Fibroblast of lung (primary cell): ENCODE measurements around the gene TMEM266.

Experiments used
- CTCF ChIP-seq, 2 donors: IDR thresholded peaks in 1 of 2; conservative IDR thresholded peaks in 1 of 2; 1 replicate in 1 of 2; 2 replicates in 1 of 2; pipeline ENCODE4 v1.5.1; 2011 to 2012; ENCODE audit warnings: low read length in 2 of 2, control low read depth in 1 of 2, inconsistent platforms in 1 of 2, low read depth in 1 of 2, mild to moderate bottlenecking in 1 of 2
- EZH2 ChIP-seq: IDR thresholded peaks from 2 replicates; pipeline ENCODE4 v1.5.1; 2012; ENCODE audit warnings: low read length, control low read depth, mild to moderate bottlenecking; ENCODE audit errors: missing control alignments

GRCh38 chr15:76064375-76064774, 4.6 kb downstream of the TMEM266 start:
- TF ChIP-seq CTCF (conservative IDR thresholded peaks at IDR 0.05 in 1 of 2, IDR thresholded peaks at IDR 0.05 in 1 of 2; ENCODE audit: low read depth in 1 of 2, low read length in 2 of 2) (no peak), EZH2 (no peak)
